Chondrocyte (in vitro differentiated cells): ENCODE results near the gene TSPAN3. TPM values are rescaled to one million over a fixed set of nuclear protein-coding genes. Genes with fewer than 3 reads are reported as not detected.

Experiments used
- DNase-seq: peaks from one replicate; pipeline ENCODE4 v3.0.0; 2021; ENCODE audit warnings: mixed read lengths, low spot score
- H3K27ac Mint-ChIP-seq: one replicate; pipeline ENCODE4 v1.8.0; 2021; ENCODE audit warnings: mild to moderate bottlenecking, moderate library complexity, mixed read lengths; ENCODE audit not compliant: unreplicated experiment
- H3K27me3 Mint-ChIP-seq: 2 replicates; pipeline ENCODE4 v1.8.0; 2021; ENCODE audit warnings: low read depth, mixed read lengths
- H3K36me3 Mint-ChIP-seq: 2 replicates; pipeline ENCODE4 v1.8.0; 2021; ENCODE audit warnings: low read depth, mixed read lengths
- H3K4me1 Mint-ChIP-seq: 2 replicates; pipeline ENCODE4 v1.8.0; 2021; ENCODE audit warnings: low read depth, mild to moderate bottlenecking, mixed read lengths
- H3K4me3 Mint-ChIP-seq: one replicate; pipeline ENCODE4 v1.8.0; 2021; ENCODE audit warnings: mild to moderate bottlenecking, moderate library complexity, mixed read lengths; ENCODE audit not compliant: unreplicated experiment
- H3K9me3 Mint-ChIP-seq: 2 replicates; pipeline ENCODE4 v1.8.0; 2021; ENCODE audit warnings: low read depth, mixed read lengths
- total RNA-seq: library from RNA; stranded (reverse); gene quantifications from 3 replicates; pipeline ENCODE4 v1.2.1, GENCODE V29; 2021
- TF ChIP-seq, protein P1 (sequence below): fragments of 200-600 bp; sonication (generic); IDR thresholded peaks from 2 replicates; pipeline ENCODE4 v1.5.0; 2021; ENCODE audit warnings: antibody characterized with exemption, mild to moderate bottlenecking, moderate library complexity

The TSPAN3 gene
- total RNA-seq, 1 donor from 2014 or later = 250 TPM

DNA sequence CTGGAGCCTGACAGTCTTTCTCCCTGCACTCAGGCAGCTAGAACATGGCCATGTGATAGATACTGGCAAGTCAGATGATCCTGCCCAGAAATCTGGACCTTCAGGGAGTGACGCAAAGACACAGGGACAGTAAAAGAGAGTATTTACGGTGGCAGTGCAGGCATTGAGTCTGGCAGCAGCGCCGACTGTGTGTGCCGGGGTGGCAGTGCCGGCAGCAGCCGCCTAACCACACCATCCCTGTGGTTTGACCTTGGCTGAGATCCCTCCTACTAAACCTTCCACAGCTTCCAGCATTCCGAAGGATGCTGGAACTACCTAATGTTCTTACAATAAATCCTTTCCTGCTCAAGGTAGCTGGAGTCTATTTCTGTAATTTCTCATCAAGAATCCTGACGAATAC is 4.6 kb upstream of the TSPAN3 start:
- H3K4me3 Mint-ChIP-seq = no peak overlapping the region
- H3K27me3 Mint-ChIP-seq = no peaks in the 10 kb centered on the region
- H3K36me3 Mint-ChIP-seq = no peaks in the 10 kb centered on the region
- no peak for DNase-seq
- H3K9me3 Mint-ChIP-seq = no peaks in the 10 kb centered on the region
- H3K4me1 Mint-ChIP-seq = peaks cover 8% of the 10 kb centered on the region
- TF ChIP-seq, protein P1, sequence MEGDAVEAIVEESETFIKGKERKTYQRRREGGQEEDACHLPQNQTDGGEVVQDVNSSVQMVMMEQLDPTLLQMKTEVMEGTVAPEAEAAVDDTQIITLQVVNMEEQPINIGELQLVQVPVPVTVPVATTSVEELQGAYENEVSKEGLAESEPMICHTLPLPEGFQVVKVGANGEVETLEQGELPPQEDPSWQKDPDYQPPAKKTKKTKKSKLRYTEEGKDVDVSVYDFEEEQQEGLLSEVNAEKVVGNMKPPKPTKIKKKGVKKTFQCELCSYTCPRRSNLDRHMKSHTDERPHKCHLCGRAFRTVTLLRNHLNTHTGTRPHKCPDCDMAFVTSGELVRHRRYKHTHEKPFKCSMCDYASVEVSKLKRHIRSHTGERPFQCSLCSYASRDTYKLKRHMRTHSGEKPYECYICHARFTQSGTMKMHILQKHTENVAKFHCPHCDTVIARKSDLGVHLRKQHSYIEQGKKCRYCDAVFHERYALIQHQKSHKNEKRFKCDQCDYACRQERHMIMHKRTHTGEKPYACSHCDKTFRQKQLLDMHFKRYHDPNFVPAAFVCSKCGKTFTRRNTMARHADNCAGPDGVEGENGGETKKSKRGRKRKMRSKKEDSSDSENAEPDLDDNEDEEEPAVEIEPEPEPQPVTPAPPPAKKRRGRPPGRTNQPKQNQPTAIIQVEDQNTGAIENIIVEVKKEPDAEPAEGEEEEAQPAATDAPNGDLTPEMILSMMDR = no peak
- H3K27ac Mint-ChIP-seq = no peak overlapping the region

DNA sequence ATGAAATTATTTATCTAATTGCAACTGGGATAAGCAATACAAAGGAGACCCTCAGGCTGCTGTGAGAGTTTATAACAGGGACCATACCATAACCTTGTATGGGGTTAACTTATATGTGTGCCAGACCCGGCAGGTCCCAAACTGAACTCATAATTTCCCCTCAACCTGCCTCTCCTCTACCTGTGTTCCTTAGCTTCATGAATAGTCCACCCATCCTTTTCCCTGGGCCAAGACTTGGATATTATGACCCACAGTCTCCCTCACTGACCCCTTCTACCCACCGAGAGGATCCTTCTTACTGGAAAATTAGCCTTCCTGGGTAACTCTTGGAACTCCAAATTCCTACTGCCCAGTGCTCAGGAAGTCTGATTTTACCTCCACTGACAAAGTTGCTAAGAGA is 3.4 kb upstream of the TSPAN3 start:
- no peak overlapping the region for H3K4me3 Mint-ChIP-seq
- H3K4me1 Mint-ChIP-seq = peaks cover 14% of the 10 kb centered on the region
- no peak overlapping the region for H3K27ac Mint-ChIP-seq
- H3K36me3 Mint-ChIP-seq = no peaks in the 10 kb centered on the region
- TF ChIP-seq, protein P1 = no peak
- no peaks in the 10 kb centered on the region for H3K9me3 Mint-ChIP-seq
- no peaks in the 10 kb centered on the region for H3K27me3 Mint-ChIP-seq
- no peak for DNase-seq

DNA sequence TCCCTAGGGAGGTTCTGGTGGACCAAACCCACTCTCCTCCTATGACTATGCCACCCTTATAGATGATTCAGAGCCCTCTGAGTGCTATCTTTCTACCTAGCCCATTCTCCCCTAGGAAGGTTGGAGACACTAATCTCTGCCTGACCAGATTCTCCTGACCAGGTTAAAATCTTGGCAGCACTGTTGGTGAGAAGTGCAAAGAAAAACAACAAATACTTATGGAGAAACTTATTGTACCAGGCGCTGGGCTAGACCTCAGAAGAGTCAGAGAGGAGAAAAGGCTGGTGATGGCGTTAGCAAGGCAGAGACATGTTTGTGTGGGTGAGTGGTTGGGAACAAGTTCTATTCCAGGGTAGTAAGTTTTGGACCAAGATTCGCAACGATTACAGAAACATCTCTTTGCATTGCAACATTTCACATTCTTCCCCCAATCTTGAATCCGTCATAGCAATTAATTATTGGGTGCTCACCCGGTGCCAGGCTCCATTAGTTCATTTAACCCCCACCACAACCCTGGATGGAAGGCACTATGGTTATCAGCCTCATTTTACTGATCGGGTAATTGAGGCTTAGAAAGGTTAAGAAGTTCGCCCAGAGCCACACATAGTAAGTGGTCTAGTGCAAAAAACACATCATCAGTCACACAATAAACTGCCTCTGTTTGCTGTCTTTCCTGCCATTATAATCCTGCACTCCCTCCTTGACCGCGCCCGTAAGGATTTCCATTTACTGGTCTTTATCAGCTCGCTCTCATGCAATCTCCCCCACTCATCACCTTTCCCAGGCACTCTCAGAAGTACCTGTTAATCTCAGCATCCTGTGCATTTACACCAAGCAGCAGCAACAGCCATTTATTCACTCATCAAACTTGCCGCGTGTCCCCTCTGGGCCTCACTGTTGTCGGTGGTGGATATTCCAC is 655 bp upstream of the TSPAN3 start:
- Mint-ChIP-seq H3K4me1 (peaks cover 42% of the 10 kb centered on the region), H3K27ac (peak overlapping the region; percentile 32), H3K9me3 (no peaks in the 10 kb centered on the region), H3K4me3 (peak overlapping the region; percentile 54), H3K27me3 (no peaks in the 10 kb centered on the region), H3K36me3 (peaks cover 1% of the 10 kb centered on the region)
- DNase-seq = no peak
- TF ChIP-seq, protein P1 = no peak

DNA sequence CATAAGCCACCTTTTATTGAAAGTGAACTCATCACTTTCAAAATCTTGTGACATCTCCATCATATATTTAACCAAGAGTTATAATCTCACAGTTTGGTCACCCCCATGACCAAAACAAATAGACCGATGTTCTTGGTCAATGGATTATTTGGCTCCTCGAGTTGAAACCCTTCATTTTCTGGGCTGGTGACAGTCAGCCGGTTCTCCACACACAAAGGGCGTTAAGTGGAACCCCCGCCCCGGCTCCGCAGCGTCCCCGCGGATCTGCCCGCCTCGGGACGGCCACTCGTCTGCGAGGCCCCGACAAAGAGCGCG is 772 bp downstream of the TSPAN3 start:
- Mint-ChIP-seq H3K4me3 (peak overlapping the region; percentile 79), H3K27me3 (no peaks in the 10 kb centered on the region)
- DNase-seq = no peak

DNA sequence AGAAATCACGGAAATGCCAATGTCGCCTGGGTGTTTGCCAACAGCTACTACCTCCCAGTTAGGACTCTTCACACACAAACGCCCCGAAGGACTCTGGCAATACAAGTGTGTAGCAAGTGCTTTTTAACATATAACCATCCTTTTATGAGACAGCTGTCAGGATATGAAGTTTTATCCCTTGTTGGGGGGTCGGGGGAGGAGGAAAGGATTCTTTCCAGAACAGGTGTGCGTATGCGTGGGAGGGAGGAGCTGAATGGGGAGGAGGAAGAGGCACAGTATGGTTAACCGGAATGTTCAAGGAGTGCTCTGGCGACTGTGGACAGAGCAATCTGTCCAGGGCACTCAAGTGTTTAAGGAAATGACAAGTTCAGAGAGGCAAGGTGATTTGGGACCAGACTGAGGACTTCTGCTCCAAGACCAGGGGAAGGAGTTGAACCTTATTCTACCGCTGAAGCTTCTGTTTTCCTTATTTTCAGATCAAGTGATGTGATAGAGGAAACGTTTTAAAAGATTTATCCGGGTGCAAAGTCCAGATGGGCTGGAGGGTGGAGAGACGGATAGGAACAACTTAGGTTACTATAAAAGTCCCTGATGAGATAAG is 1.3 kb downstream of the TSPAN3 start:
- peak overlapping the region; percentile 79 for H3K4me3 Mint-ChIP-seq
- H3K4me1 Mint-ChIP-seq = peaks cover 46% of the 10 kb centered on the region
- H3K9me3 Mint-ChIP-seq = no peaks in the 10 kb centered on the region
- DNase-seq = no peak
- TF ChIP-seq, protein P1 = no peak
- H3K36me3 Mint-ChIP-seq = peaks cover 1% of the 10 kb centered on the region
- peak overlapping the region; percentile 90 for H3K27ac Mint-ChIP-seq
- H3K27me3 Mint-ChIP-seq = no peaks in the 10 kb centered on the region

More for the DNA sequence above, 772 bp downstream of the TSPAN3 start:
- TF ChIP-seq, protein P1 = no peak
- Mint-ChIP-seq H3K36me3 (peaks cover 1% of the 10 kb centered on the region), H3K27ac (peak overlapping the region; percentile 90), H3K4me1 (peaks cover 41% of the 10 kb centered on the region), H3K9me3 (no peaks in the 10 kb centered on the region)
